Nephron (organoid): ENCODE data around the gene EIF4E1B.

ENCODE experiments used
- H3K27ac Mint-ChIP-seq, 3 experiments: 2 replicates each; pipeline ENCODE4 v1.8.0; 2020; ENCODE audit warnings: mixed read lengths in 3 of 3, mild to moderate bottlenecking in 2 of 3, moderate library complexity in 1 of 3
- H3K27me3 Mint-ChIP-seq: 2 replicates; pipeline ENCODE4 v1.8.0; 2021; ENCODE audit warnings: low read depth, mild to moderate bottlenecking, moderate library complexity, mixed read lengths
- H3K36me3 Mint-ChIP-seq: 2 replicates; pipeline ENCODE4 v1.8.0; 2020; ENCODE audit warnings: low read depth, mixed read lengths
- H3K4me1 Mint-ChIP-seq: 2 replicates; pipeline ENCODE4 v1.8.0; 2020; ENCODE audit warnings: mixed read lengths
- H3K4me3 Mint-ChIP-seq, 3 experiments: 2 replicates each; pipeline ENCODE4 v1.8.0; 2020; ENCODE audit warnings: mild to moderate bottlenecking in 3 of 3, mixed read lengths in 3 of 3, moderate library complexity in 2 of 3
- H3K9me3 Mint-ChIP-seq: 2 replicates; pipeline ENCODE4 v1.8.0; 2020; ENCODE audit warnings: mixed read lengths
- TF ChIP-seq, protein P1 (sequence below), 3 experiments: fragments of 200-600 bp; sonication (generic); IDR thresholded peaks; one replicate each; pipeline ENCODE4 v1.5.0; 2021; ENCODE audit warnings: antibody characterized with exemption in 3 of 3; ENCODE audit not compliant: unreplicated experiment in 3 of 3

EIF4E1B gene

DNA sequence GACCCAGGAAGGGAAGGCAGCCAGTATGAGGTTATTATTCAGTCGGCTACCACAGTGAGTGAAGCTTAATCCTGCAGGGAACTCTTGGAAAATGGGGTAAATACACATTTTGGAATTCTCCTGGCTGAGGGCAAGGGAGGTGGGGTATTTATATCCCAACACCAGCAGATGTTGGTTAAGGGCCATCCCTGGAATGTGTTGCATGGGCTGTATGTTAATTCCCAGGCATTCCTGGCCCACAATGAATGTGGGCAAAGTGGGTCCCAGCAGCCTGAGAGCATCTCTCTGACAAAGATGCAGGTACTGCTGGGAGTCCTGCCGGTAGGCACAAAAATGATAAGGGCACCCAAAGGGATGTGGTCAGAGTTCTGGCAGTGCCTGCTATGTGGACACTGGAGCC lies 17.6 kb upstream of the EIF4E1B start:
- no peaks in the 10 kb centered on the region for H3K9me3 Mint-ChIP-seq
- peaks cover 75% of the 10 kb centered on the region for H3K27me3 Mint-ChIP-seq
- H3K4me1 Mint-ChIP-seq = peaks cover 7% of the 10 kb centered on the region
- H3K36me3 Mint-ChIP-seq = no peaks in the 10 kb centered on the region
- H3K27ac Mint-ChIP-seq = no peak overlapping the region
- TF ChIP-seq, protein P1, sequence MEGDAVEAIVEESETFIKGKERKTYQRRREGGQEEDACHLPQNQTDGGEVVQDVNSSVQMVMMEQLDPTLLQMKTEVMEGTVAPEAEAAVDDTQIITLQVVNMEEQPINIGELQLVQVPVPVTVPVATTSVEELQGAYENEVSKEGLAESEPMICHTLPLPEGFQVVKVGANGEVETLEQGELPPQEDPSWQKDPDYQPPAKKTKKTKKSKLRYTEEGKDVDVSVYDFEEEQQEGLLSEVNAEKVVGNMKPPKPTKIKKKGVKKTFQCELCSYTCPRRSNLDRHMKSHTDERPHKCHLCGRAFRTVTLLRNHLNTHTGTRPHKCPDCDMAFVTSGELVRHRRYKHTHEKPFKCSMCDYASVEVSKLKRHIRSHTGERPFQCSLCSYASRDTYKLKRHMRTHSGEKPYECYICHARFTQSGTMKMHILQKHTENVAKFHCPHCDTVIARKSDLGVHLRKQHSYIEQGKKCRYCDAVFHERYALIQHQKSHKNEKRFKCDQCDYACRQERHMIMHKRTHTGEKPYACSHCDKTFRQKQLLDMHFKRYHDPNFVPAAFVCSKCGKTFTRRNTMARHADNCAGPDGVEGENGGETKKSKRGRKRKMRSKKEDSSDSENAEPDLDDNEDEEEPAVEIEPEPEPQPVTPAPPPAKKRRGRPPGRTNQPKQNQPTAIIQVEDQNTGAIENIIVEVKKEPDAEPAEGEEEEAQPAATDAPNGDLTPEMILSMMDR (IDR thresholded peaks at IDR 0.05; ENCODE audit: unreplicated experiment in 3 of 3) = no peak
- no peak overlapping the region for H3K4me3 Mint-ChIP-seq

DNA sequence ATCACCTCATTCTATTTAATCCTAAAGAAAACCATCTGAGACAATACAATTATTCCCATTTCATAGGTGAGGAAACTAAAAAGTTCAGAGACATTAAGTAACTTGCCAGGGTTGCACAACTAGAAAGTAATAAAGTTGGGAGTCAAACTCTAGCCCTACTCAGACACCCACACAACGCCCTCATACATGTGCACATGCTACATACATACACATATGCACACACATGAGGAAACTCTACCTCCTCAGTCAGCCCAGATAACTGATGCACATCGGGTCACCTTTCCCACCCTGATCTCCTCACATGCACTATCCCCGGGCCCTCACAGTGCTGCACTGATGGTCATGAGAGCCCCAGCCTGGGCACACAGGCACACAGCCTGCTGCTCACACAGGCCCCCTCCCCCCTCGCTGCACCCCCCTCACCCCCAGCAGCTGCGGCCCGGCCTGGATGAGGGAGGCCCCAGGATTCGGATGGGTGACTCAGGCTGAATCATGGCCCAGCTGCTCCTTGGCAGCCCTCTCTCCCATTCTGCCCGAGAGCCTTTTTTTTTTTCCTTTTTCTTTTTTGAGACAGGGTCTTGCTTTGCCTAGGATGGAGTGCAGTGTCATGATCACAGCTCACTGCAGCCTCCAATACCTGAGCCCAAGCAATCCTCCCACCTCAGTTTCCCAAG lies 15.5 kb upstream of the EIF4E1B start:
- no peaks in the 10 kb centered on the region for H3K9me3 Mint-ChIP-seq
- TF ChIP-seq, protein P1 (IDR thresholded peaks at IDR 0.05; ENCODE audit: unreplicated experiment in 3 of 3) = no peak
- no peaks in the 10 kb centered on the region for H3K36me3 Mint-ChIP-seq
- peaks cover 87% of the 10 kb centered on the region for H3K27me3 Mint-ChIP-seq
- no peaks in the 10 kb centered on the region for H3K4me1 Mint-ChIP-seq
- no peak overlapping the region for H3K4me3 Mint-ChIP-seq
- no peak overlapping the region for H3K27ac Mint-ChIP-seq

DNA sequence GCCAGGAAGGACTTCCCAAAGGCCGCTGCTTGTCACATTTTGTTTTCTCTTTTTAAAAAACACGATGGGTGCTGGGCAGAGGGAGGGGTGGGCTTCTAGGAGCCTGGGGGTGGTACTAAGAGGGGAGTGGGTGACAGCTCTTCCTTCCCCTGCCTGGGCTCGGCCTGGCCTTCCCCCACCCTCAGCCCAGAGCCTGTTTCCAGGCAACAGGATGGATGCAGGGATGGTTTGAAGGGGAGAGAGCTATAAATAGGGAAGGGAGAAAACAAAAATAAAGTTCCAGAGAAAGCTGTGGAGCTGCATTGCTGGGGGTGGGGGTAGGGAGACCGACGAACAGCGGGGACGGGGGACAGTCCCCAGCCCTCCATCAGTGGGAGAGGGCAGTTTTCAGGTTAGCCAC lies 14.0 kb upstream of the EIF4E1B start:
- TF ChIP-seq, protein P1 (IDR thresholded peaks at IDR 0.05; ENCODE audit: unreplicated experiment in 3 of 3) = no peak
- H3K36me3 Mint-ChIP-seq = no peaks in the 10 kb centered on the region
- H3K27me3 Mint-ChIP-seq = peaks cover 96% of the 10 kb centered on the region
- no peaks in the 10 kb centered on the region for H3K4me1 Mint-ChIP-seq
- no peak overlapping the region for H3K27ac Mint-ChIP-seq
- H3K4me3 Mint-ChIP-seq = no peak overlapping the region
- H3K9me3 Mint-ChIP-seq = no peaks in the 10 kb centered on the region

DNA sequence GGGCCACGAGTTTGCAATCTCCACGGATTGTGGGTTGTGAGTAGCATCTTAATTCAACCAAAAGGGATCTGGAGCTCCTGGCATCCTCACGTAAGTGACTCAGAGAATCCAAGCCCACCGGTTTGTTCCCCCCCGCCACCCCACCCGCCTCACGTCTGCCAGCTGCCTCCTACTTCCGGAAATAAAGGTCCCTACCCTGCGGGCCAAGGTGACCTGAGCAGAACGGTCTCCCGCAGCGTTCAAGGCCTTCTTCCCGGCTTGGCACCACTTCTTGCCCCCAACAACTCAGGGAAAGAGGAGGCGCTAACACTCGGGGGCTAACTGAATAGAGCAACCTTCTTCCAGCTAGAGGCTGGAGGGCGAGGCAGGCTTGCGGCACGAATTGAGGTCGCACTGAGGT lies 11.7 kb upstream of the EIF4E1B start:
- Mint-ChIP-seq H3K27me3 (peaks cover 98% of the 10 kb centered on the region), H3K27ac (no peak overlapping the region), H3K4me1 (no peaks in the 10 kb centered on the region), H3K9me3 (no peaks in the 10 kb centered on the region), H3K4me3 (no peak overlapping the region), H3K36me3 (no peaks in the 10 kb centered on the region)
- TF ChIP-seq, protein P1 (IDR thresholded peaks at IDR 0.05; ENCODE audit: unreplicated experiment in 3 of 3) = no peak

DNA sequence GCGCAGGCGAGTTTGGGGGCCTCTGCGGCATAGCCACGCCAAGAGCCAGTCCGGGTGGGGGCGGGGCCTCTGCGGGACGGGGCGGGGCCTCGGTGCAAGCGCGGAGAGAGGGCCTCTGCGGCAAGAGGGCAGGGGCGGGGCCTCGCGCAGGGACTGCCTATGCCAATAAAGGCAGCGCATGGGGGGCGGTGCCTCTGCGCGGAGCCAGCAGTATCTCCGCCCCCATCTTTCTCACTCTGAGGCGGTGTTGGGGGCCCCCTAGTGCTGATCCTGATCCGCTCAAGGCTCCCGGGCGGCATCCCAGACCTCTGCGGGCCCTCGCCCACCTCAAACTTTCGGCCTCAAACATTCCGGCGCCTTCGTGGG lies 11.3 kb upstream of the EIF4E1B start:
- no peak overlapping the region for H3K27ac Mint-ChIP-seq
- H3K36me3 Mint-ChIP-seq = no peaks in the 10 kb centered on the region
- no peak overlapping the region for H3K4me3 Mint-ChIP-seq
- H3K9me3 Mint-ChIP-seq = no peaks in the 10 kb centered on the region
- H3K4me1 Mint-ChIP-seq = no peaks in the 10 kb centered on the region
- TF ChIP-seq, protein P1 (IDR thresholded peaks at IDR 0.05; ENCODE audit: unreplicated experiment in 3 of 3) = peak in 2 of 3 experiments; percentile 15 to 34
- peaks cover 98% of the 10 kb centered on the region for H3K27me3 Mint-ChIP-seq
